ENCODE measurements around the gene ZBTB40.
A peak's percentile ranks its signal among the peaks of the same experiment; 100 is the strongest.

The ZBTB40 gene

DNA sequence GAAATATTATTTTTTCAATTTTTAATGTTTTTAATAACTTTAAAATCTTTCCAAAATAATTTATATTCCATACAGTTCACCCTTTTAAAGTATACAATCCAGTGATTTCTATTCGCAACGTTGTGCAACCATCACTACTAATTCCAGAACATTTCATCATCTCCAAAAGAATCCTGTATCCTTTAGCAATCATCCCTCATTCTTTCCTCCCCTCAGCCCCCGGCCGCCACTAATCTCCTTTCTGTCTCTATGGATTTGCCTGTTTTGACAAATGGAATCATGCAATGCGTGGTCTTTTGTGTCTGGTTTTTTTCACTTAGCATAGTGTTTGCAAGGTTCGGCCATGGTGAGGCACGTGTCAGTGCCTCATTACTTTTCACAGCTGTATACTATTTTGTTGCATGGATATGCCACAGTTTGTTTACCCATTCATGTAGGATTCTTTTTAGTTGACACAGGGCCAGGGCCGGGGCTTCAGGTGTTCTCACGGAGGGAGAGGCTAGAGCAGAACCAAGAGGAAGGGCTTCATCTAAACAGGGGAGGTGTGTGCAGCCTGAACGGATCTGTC is 40.6 kb upstream of the ZBTB40 start:
- DNase-seq (ENCODE audit: low read depth) = peak; percentile 30
- H3K4me3 ChIP-seq (replicated peaks; ENCODE audit: low read depth, low read length) = no peak overlapping the region
- no peak for TF ChIP-seq CTCF (IDR thresholded peaks at IDR 0.05; ENCODE audit: low read length, missing control alignments)

DNA sequence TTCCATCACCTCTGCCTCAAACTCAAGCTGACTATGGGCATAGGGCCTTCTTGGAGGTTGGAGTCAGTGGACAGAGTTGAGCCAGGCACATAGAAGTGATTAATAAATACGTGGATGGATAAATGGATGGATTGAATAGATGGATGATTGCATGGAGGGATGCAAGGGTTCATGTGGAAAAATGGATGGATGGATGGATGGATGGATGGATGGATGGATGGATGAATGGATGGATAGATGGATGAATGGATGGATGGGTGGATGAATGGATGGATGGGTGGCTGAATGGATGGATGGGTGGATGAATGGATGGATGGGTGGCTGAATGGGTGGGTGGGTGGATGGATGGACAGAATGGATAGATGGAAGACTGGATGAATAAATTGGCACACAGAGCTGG is 40.1 kb upstream of the ZBTB40 start:
- H3K4me3 ChIP-seq (replicated peaks; ENCODE audit: low read depth, low read length) = no peak overlapping the region
- DNase-seq (ENCODE audit: low read depth) = no peak
- no peak for TF ChIP-seq CTCF (IDR thresholded peaks at IDR 0.05; ENCODE audit: low read length, missing control alignments)

- DNase-seq (ENCODE audit: low read depth) = no peak
- H3K4me3 ChIP-seq (replicated peaks; ENCODE audit: low read depth, low read length) = no peak overlapping the region
- no peak for TF ChIP-seq CTCF (IDR thresholded peaks at IDR 0.05; ENCODE audit: low read length, missing control alignments)
Measured at GRCh38 chr1:22412932-22413727, 38.5 kb upstream of the ZBTB40 start.

GRCh38 chr1:22413799-22414198 is 37.9 kb upstream of the ZBTB40 start:
- no peak for TF ChIP-seq CTCF (IDR thresholded peaks at IDR 0.05; ENCODE audit: low read length, missing control alignments)
- no peak for DNase-seq (ENCODE audit: low read depth)
- no peak overlapping the region for H3K4me3 ChIP-seq (replicated peaks; ENCODE audit: low read depth, low read length)

DNA sequence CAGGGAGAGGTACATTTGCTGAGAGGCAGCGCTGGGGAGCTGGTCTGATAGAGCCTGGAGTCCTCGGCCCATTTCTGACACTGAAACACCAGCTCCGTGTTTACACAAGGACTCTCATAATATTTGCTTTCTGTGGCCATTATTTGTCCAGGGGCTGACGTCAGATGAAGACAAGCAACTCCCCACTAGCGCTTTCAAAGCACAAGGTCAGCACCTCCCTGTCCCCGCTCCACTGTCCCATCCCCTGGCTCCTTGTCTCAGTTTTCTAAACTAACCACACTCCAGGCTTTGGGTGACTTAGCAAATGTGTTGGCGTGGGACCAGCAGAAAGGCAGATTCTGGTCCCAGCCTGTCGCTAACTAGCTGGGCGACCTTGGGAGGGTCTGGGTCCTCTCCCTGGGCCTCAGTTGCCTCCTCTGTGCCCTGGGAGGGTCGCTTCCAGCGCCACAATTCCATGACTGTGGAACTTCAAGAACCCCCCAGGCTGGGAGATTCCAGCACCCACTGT is 37.4 kb upstream of the ZBTB40 start:
- TF ChIP-seq CTCF (IDR thresholded peaks at IDR 0.05; ENCODE audit: low read length, missing control alignments) = no peak
- no peak for DNase-seq (ENCODE audit: low read depth)
- no peak overlapping the region for H3K4me3 ChIP-seq (replicated peaks; ENCODE audit: low read depth, low read length)

DNA sequence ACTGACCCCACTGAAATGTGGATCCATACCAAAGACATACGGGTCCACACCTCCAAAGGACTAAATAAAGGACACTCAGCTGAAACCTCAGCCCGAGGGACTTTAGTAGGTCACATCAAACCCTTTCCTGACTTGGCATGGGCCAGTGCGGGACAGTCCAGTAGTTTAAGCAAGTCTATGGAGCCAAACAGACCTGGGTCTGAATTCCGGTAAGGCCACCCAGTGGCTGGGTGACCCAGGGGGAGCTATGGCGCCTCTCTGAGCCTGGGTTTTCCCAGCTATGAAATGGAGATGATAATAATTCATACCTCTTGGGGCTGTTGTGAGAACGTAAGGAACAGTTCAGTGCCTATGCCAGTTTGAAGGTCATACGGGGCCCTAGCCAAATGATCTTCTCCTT is 36.2 kb upstream of the ZBTB40 start:
- H3K4me3 ChIP-seq (replicated peaks; ENCODE audit: low read depth, low read length) = no peak overlapping the region
- no peak for DNase-seq (ENCODE audit: low read depth)
- no peak for TF ChIP-seq CTCF (IDR thresholded peaks at IDR 0.05; ENCODE audit: low read length, missing control alignments)

All from fibroblast of pulmonary artery (primary cell).